ENCODE results near the gene TMED3.

TMED3 gene

GRCh38 chr15:79341396-79341795 lies 30.5 kb downstream of the TMED3 start:
- Histone ChIP-seq H3K4me3 (ENCODE audit: insufficient read depth, low read depth, low read length) (no peak overlapping the region), H3K27ac (ENCODE audit: insufficient read depth, low read depth, low read length, poor library complexity, severe bottlenecking) (no peak overlapping the region), H3K27me3 (ENCODE audit: control insufficient read depth, insufficient read depth, low read length, poor library complexity, severe bottlenecking) (no peaks in the 10 kb centered on the region), H3K36me3 (ENCODE audit: control insufficient read depth, insufficient read depth, low read length) (no peaks in the 10 kb centered on the region), H3K9me3 (ENCODE audit: control insufficient read depth, low read length) (no peaks in the 10 kb centered on the region), H3K4me1 (ENCODE audit: control insufficient read depth, insufficient read depth, low read length) (no peaks in the 10 kb centered on the region)
- 93 to 96% methylated on average over 9 of the region's 9 CpGs for WGBS, 2 experiments

- no peaks in the 10 kb centered on the region for H3K4me1 ChIP-seq (ENCODE audit: control insufficient read depth, insufficient read depth, low read length)
- H3K27ac ChIP-seq (ENCODE audit: insufficient read depth, low read depth, low read length, poor library complexity, severe bottlenecking) = no peak overlapping the region
- no peaks in the 10 kb centered on the region for H3K36me3 ChIP-seq (ENCODE audit: control insufficient read depth, insufficient read depth, low read length)
- no peaks in the 10 kb centered on the region for H3K9me3 ChIP-seq (ENCODE audit: control insufficient read depth, low read length)
- H3K27me3 ChIP-seq (ENCODE audit: control insufficient read depth, insufficient read depth, low read length, poor library complexity, severe bottlenecking) = no peaks in the 10 kb centered on the region
- WGBS, 2 experiments = 86% methylated on average over 4 of the region's 4 CpGs
- no peak overlapping the region for H3K4me3 ChIP-seq (ENCODE audit: insufficient read depth, low read depth, low read length)
These were observed 38.6 kb downstream of the TMED3 start for GRCh38 chr15:79349525-79349924.

- Histone ChIP-seq H3K27ac (ENCODE audit: insufficient read depth, low read depth, low read length, poor library complexity, severe bottlenecking) (no peak overlapping the region), H3K27me3 (ENCODE audit: control insufficient read depth, insufficient read depth, low read length, poor library complexity, severe bottlenecking) (no peaks in the 10 kb centered on the region), H3K4me3 (ENCODE audit: insufficient read depth, low read depth, low read length) (no peak overlapping the region), H3K36me3 (ENCODE audit: control insufficient read depth, insufficient read depth, low read length) (no peaks in the 10 kb centered on the region), H3K9me3 (ENCODE audit: control insufficient read depth, low read length) (no peaks in the 10 kb centered on the region), H3K4me1 (ENCODE audit: control insufficient read depth, insufficient read depth, low read length) (no peaks in the 10 kb centered on the region)
- 95% methylated on average over 1 of the region's 1 CpG for WGBS, 2 experiments
These were observed 41.3 kb downstream of the TMED3 start for GRCh38 chr15:79352206-79352605.

- Histone ChIP-seq H3K36me3 (ENCODE audit: control insufficient read depth, insufficient read depth, low read length) (no peaks in the 10 kb centered on the region), H3K27me3 (ENCODE audit: control insufficient read depth, insufficient read depth, low read length, poor library complexity, severe bottlenecking) (no peaks in the 10 kb centered on the region), H3K9me3 (ENCODE audit: control insufficient read depth, low read length) (no peaks in the 10 kb centered on the region), H3K4me3 (ENCODE audit: insufficient read depth, low read depth, low read length) (no peak overlapping the region), H3K4me1 (ENCODE audit: control insufficient read depth, insufficient read depth, low read length) (no peaks in the 10 kb centered on the region), H3K27ac (ENCODE audit: insufficient read depth, low read depth, low read length, poor library complexity, severe bottlenecking) (no peak overlapping the region)
- 82 to 86% methylated on average over 3 of the region's 3 CpGs for WGBS, 2 experiments
These were observed 46.7 kb downstream of the TMED3 start for GRCh38 chr15:79357566-79357965.

- WGBS, 2 experiments = 62 to 64% methylated on average over 3 of the region's 3 CpGs
- no peaks in the 10 kb centered on the region for H3K27me3 ChIP-seq (ENCODE audit: control insufficient read depth, insufficient read depth, low read length, poor library complexity, severe bottlenecking)
- no peak overlapping the region for H3K27ac ChIP-seq (ENCODE audit: insufficient read depth, low read depth, low read length, poor library complexity, severe bottlenecking)
- H3K4me1 ChIP-seq (ENCODE audit: control insufficient read depth, insufficient read depth, low read length) = no peaks in the 10 kb centered on the region
- no peaks in the 10 kb centered on the region for H3K36me3 ChIP-seq (ENCODE audit: control insufficient read depth, insufficient read depth, low read length)
- no peaks in the 10 kb centered on the region for H3K9me3 ChIP-seq (ENCODE audit: control insufficient read depth, low read length)
- no peak overlapping the region for H3K4me3 ChIP-seq (ENCODE audit: insufficient read depth, low read depth, low read length)
These were observed 47.2 kb downstream of the TMED3 start for GRCh38 chr15:79358069-79358468.

- Histone ChIP-seq H3K27ac (ENCODE audit: insufficient read depth, low read depth, low read length, poor library complexity, severe bottlenecking) (no peak overlapping the region), H3K9me3 (ENCODE audit: control insufficient read depth, low read length) (no peaks in the 10 kb centered on the region), H3K36me3 (ENCODE audit: control insufficient read depth, insufficient read depth, low read length) (no peaks in the 10 kb centered on the region), H3K4me1 (ENCODE audit: control insufficient read depth, insufficient read depth, low read length) (no peaks in the 10 kb centered on the region), H3K4me3 (ENCODE audit: insufficient read depth, low read depth, low read length) (no peak overlapping the region), H3K27me3 (ENCODE audit: control insufficient read depth, insufficient read depth, low read length, poor library complexity, severe bottlenecking) (no peaks in the 10 kb centered on the region)
- WGBS, 2 experiments = 80 to 89% methylated on average over 9 of the region's 9 CpGs
These were observed 53.8 kb downstream of the TMED3 start for GRCh38 chr15:79364571-79365240.

- Histone ChIP-seq H3K4me3 (ENCODE audit: insufficient read depth, low read depth, low read length) (no peak overlapping the region), H3K4me1 (ENCODE audit: control insufficient read depth, insufficient read depth, low read length) (no peaks in the 10 kb centered on the region), H3K9me3 (ENCODE audit: control insufficient read depth, low read length) (no peaks in the 10 kb centered on the region), H3K36me3 (ENCODE audit: control insufficient read depth, insufficient read depth, low read length) (no peaks in the 10 kb centered on the region), H3K27ac (ENCODE audit: insufficient read depth, low read depth, low read length, poor library complexity, severe bottlenecking) (no peak overlapping the region), H3K27me3 (ENCODE audit: control insufficient read depth, insufficient read depth, low read length, poor library complexity, severe bottlenecking) (no peaks in the 10 kb centered on the region)
- WGBS, 2 experiments = 91 to 95% methylated on average over 3 of the region's 3 CpGs
These were observed 54.9 kb downstream of the TMED3 start for GRCh38 chr15:79365765-79366164.

GRCh38 chr15:79366691-79367090 lies 55.8 kb downstream of the TMED3 start:
- no peaks in the 10 kb centered on the region for H3K9me3 ChIP-seq (ENCODE audit: control insufficient read depth, low read length)
- no peak overlapping the region for H3K27ac ChIP-seq (ENCODE audit: insufficient read depth, low read depth, low read length, poor library complexity, severe bottlenecking)
- no peaks in the 10 kb centered on the region for H3K36me3 ChIP-seq (ENCODE audit: control insufficient read depth, insufficient read depth, low read length)
- no peaks in the 10 kb centered on the region for H3K27me3 ChIP-seq (ENCODE audit: control insufficient read depth, insufficient read depth, low read length, poor library complexity, severe bottlenecking)
- WGBS, 2 experiments = 86 to 90% methylated on average over 2 of the region's 2 CpGs
- no peak overlapping the region for H3K4me3 ChIP-seq (ENCODE audit: insufficient read depth, low read depth, low read length)
- no peaks in the 10 kb centered on the region for H3K4me1 ChIP-seq (ENCODE audit: control insufficient read depth, insufficient read depth, low read length)

GRCh38 chr15:79370716-79371115 lies 59.8 kb downstream of the TMED3 start:
- Histone ChIP-seq H3K4me3 (ENCODE audit: insufficient read depth, low read depth, low read length) (no peak overlapping the region), H3K9me3 (ENCODE audit: control insufficient read depth, low read length) (no peaks in the 10 kb centered on the region), H3K4me1 (ENCODE audit: control insufficient read depth, insufficient read depth, low read length) (no peaks in the 10 kb centered on the region), H3K27ac (ENCODE audit: insufficient read depth, low read depth, low read length, poor library complexity, severe bottlenecking) (no peak overlapping the region), H3K27me3 (ENCODE audit: control insufficient read depth, insufficient read depth, low read length, poor library complexity, severe bottlenecking) (no peaks in the 10 kb centered on the region), H3K36me3 (ENCODE audit: control insufficient read depth, insufficient read depth, low read length) (no peaks in the 10 kb centered on the region)
- WGBS, 2 experiments = 83 to 85% methylated on average over 1 of the region's 1 CpG

- H3K4me1 ChIP-seq (ENCODE audit: control insufficient read depth, insufficient read depth, low read length) = no peaks in the 10 kb centered on the region
- no peaks in the 10 kb centered on the region for H3K27me3 ChIP-seq (ENCODE audit: control insufficient read depth, insufficient read depth, low read length, poor library complexity, severe bottlenecking)
- H3K27ac ChIP-seq (ENCODE audit: insufficient read depth, low read depth, low read length, poor library complexity, severe bottlenecking) = no peak overlapping the region
- no peaks in the 10 kb centered on the region for H3K9me3 ChIP-seq (ENCODE audit: control insufficient read depth, low read length)
- no peak overlapping the region for H3K4me3 ChIP-seq (ENCODE audit: insufficient read depth, low read depth, low read length)
- H3K36me3 ChIP-seq (ENCODE audit: control insufficient read depth, insufficient read depth, low read length) = no peaks in the 10 kb centered on the region
- 83 to 100% methylated on average over 1 of the region's 1 CpG for WGBS, 2 experiments
These were observed 60.7 kb downstream of the TMED3 start for GRCh38 chr15:79371591-79371990.

GRCh38 chr15:79372428-79372827 lies 61.5 kb downstream of the TMED3 start:
- WGBS, 2 experiments = 86 to 90% methylated on average over 2 of the region's 2 CpGs
- Histone ChIP-seq H3K27ac (ENCODE audit: insufficient read depth, low read depth, low read length, poor library complexity, severe bottlenecking) (no peak overlapping the region), H3K9me3 (ENCODE audit: control insufficient read depth, low read length) (no peaks in the 10 kb centered on the region), H3K36me3 (ENCODE audit: control insufficient read depth, insufficient read depth, low read length) (no peaks in the 10 kb centered on the region), H3K4me1 (ENCODE audit: control insufficient read depth, insufficient read depth, low read length) (no peaks in the 10 kb centered on the region), H3K4me3 (ENCODE audit: insufficient read depth, low read depth, low read length) (no peak overlapping the region), H3K27me3 (ENCODE audit: control insufficient read depth, insufficient read depth, low read length, poor library complexity, severe bottlenecking) (no peaks in the 10 kb centered on the region)
